ENCODE measurements around the gene SMO. TPM values are rescaled to one million over a fixed set of nuclear protein-coding genes. Genes with fewer than 3 reads are reported as not detected.
A peak's percentile ranks its signal among the peaks of the same experiment; 100 is the strongest.
"Not testable (repeated sequence)": the region's sequence is repeated elsewhere in the genome, so short reads cannot be mapped to it uniquely, and the experiment has no call there.

The SMO gene
- total and polyA plus RNA-seq, 8 donors, result 2.6 to 13.4 (median 4.3) TPM

- WGBS, 2 donors, result 92 to 95% methylated on average over 14 of the region's 14 CpGs
Observed at GRCh38 chr7:129212126-129212525, 23.7 kb downstream of the SMO start.

GRCh38 chr7:129212596-129212995, 24.2 kb downstream of the SMO start:
- intact Hi-C loops (cut with DNase I), result loop anchor here in 1 of 3 donors (10.0 kb wide), 1 partner anchor 62 kb away; no protein-coding TSS in a partner anchor
- no peak overlapping the region for H3K4me3 ChIP-seq
- H3K27ac ChIP-seq, result no peak overlapping the region
- no peak for TF ChIP-seq CTCF (IDR thresholded peaks at IDR 0.05)
- 78 to 89% methylated on average over 4 of the region's 4 CpGs for WGBS, 2 donors
- no peaks in the 10 kb centered on the region for H3K9me3 ChIP-seq
- H3K36me3 ChIP-seq, result no peaks in the 10 kb centered on the region
- H3K27me3 ChIP-seq, result no peaks in the 10 kb centered on the region
- DNase-seq, result no peak
- ATAC-seq, result no peak
- FAIRE-seq, result no peak
- H3K4me1 ChIP-seq, result no peaks in the 10 kb centered on the region

More at GRCh38 chr7:129212126-129212525, 23.7 kb downstream of the SMO start:
- Histone ChIP-seq H3K36me3 (no peaks in the 10 kb centered on the region), H3K4me1 (no peaks in the 10 kb centered on the region), H3K27me3 (no peaks in the 10 kb centered on the region), H3K9me3 (no peaks in the 10 kb centered on the region), H3K27ac (no peak overlapping the region), H3K4me3 (no peak overlapping the region)
- ATAC-seq (no peak), FAIRE-seq (no peak), DNase-seq (no peak)
- intact Hi-C loops (cut with DNase I), result loop anchor here in 1 of 3 donors (10.0 kb wide), 1 partner anchor 63 kb away; no protein-coding TSS in a partner anchor
- no peak for TF ChIP-seq CTCF (IDR thresholded peaks at IDR 0.05)

DNA sequence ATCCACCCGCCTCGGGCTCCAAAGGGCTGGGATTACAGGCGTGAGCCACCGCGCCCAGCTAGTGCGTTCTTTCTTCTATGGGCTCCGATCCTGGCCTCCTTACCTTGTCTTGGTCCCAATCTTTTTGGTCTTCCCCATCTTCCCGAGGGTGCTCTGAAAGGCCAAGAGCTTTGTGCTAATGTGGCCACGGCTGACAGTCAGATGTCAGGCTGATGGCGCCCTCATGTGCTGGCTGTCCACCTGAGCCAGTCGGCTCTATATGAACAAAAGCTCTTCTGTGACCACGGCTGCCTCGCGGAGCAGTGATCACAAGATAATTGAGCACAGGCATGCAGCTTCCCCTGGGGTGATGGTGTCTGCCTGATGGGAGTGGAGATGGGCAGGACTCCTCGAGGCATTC, 25.4 kb downstream of the SMO start:
- no peak overlapping the region for H3K4me3 ChIP-seq
- intact Hi-C loops (cut with DNase I), result loop anchor here in 1 of 3 donors (10.0 kb wide), 1 partner anchor 61 kb away; no protein-coding TSS in a partner anchor
- no peaks in the 10 kb centered on the region for H3K27me3 ChIP-seq
- no peaks in the 10 kb centered on the region for H3K9me3 ChIP-seq
- no peak for ATAC-seq
- WGBS, 2 donors, result 53 to 55% methylated on average over 15 of the region's 15 CpGs
- no peak for FAIRE-seq
- no peak overlapping the region for H3K27ac ChIP-seq
- no peaks in the 10 kb centered on the region for H3K4me1 ChIP-seq
- no peak for DNase-seq
- no peaks in the 10 kb centered on the region for H3K36me3 ChIP-seq
- no peak for TF ChIP-seq CTCF (IDR thresholded peaks at IDR 0.05)

GRCh38 chr7:129215691-129216090, 27.3 kb downstream of the SMO start:
- not testable (repeated sequence) for H3K27me3 ChIP-seq, H3K36me3 ChIP-seq, FAIRE-seq, ATAC-seq, H3K4me3 ChIP-seq, H3K9me3 ChIP-seq, H3K27ac ChIP-seq, H3K4me1 ChIP-seq, DNase-seq
- intact Hi-C loops (cut with DNase I), result loop anchor here in 2 of 3 donors (5.0 to 10.0 kb wide), 2 partner anchors 57 to 59 kb away; no protein-coding TSS in a partner anchor
- WGBS, 2 donors, result 94 to 97% methylated on average over 15 of the region's 15 CpGs

DNA sequence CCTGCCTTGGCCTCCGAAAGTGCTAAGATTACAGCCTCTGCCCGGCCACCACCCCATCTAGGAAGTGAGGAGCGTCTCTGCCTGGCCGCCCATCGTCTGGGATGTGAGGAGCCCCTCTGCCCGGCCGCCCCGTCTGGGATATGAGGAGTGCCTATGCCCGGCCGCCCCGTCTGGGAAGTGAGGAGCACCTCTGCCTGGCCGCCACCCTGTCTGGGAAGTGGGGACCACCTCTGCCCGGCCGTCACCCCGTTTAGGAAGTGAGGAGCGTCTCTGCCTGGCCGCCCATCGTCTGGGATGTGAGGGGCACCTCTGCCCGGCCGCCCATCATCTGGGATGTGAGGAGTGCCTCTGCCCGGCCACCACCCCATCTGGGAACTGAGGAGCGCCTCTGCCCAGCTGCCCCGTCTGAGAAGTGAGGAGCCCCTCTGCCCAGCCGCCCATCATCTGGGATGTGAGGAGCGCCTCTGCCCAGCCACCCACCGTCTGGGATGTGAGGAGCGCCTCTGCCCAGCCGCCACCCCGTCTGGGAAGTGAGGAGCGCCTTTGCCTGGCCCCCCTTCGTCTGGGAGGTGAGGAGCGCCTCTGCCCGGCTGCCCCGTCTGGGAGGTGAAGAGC, 27.8 kb downstream of the SMO start:
- not testable (repeated sequence) for FAIRE-seq, H3K9me3 ChIP-seq, H3K36me3 ChIP-seq, H3K4me3 ChIP-seq, ATAC-seq, H3K27ac ChIP-seq, H3K4me1 ChIP-seq, H3K27me3 ChIP-seq
- intact Hi-C loops (cut with DNase I), result loop anchor here in 2 of 3 donors (5.0 to 10.0 kb wide), 2 partner anchors 56 to 59 kb away; no protein-coding TSS in a partner anchor
- DNase-seq, result peak in 1 of 6 donors; percentile 64
- WGBS, 2 donors, result 90 to 95% methylated on average over 34 of the region's 34 CpGs

- H3K4me1 ChIP-seq, H3K27me3 ChIP-seq, H3K36me3 ChIP-seq, FAIRE-seq, H3K27ac ChIP-seq, H3K4me3 ChIP-seq, H3K9me3 ChIP-seq, DNase-seq, ATAC-seq: not testable (repeated sequence)
- intact Hi-C loops (cut with DNase I), result loop anchor here in 2 of 3 donors (5.0 to 10.0 kb wide), 2 partner anchors 55 to 58 kb away; no protein-coding TSS in a partner anchor
- WGBS, 2 donors, result 49 to 58% methylated on average over 7 to 8 of the region's 8 CpGs
Observed at GRCh38 chr7:129216821-129217416, 28.5 kb downstream of the SMO start.

All from pancreas (tissue), 10 donors.